Activated naive CD4-positive, alpha-beta T cell treated with Interleukin-2 at 50 U/mL for 16 hours (primary cell): Measurements from ENCODE around the gene ZNF423.

Experiments
- DNase-seq: peaks from one replicate; pipeline ENCODE4 v3.0.0-alpha.2; 2020

The ZNF423 gene

DNA sequence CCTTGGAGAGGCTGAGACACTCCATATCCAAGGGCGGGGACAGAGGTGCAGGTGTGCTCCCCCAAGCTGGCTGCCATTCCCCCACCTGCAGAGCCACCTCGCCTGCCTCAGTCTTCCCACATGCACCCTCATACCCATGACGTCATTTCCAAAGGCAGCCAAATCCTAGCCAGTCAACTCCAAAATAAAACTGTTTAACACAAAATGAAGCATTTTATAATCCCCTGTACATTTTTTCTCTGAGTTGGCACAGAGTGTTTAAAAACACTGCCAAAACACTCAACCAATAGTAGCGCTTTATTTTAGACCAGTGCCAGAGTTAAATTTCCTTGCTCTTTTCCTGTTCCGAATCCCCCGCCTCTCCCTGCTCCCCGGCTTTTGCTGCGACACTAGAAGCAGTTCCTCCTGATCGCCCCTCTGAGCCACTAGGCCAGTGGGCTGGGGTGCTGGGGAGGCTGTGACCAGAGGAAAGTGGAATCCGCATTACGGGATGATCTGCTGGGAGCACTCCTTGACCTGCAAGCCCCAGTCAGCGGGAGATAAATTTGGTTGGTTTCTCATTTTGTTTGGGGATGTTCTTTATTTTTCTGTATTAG is 139.5 kb downstream of the ZNF423 start:
- DNase-seq, result no peak

DNA sequence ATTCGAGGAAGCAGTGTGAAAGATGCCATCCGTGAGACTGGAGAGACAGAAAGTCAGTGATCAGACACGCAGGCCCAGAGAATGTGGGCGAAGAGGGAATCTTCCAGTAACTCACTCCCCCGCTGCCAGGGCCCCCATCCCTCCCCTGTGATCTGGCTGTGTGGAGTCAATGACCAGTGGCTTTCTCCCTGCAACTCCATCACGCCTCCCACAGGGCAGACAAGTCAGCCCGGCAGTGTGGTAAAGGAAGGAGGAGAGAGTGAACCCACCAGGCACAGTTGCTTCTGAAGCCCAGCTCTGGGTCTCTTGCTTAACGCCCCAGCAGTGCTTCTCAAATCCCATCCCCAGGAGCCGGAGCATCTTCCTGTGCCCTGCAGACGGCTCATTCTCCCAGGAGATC is 142.1 kb downstream of the ZNF423 start:
- no peak for DNase-seq

DNA sequence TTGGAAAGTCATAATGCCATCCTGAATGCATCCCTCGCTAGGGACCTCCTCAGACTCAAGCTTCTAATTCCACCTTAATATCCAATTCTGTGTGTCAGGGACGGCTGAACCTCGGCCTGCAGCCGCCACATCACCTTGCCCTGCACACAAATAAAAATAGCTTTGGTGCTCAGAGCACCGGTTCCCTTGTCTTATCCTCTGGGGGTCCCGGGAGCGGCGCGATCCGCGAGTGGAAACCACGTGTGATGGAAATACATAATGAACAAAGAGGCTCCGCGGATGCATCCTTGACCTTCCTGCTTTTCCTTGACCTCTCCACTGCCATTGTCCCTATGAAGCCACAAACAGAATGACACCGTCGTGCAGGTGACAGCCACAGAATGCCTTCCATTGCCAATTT is 143.4 kb downstream of the ZNF423 start:
- no peak for DNase-seq

DNA sequence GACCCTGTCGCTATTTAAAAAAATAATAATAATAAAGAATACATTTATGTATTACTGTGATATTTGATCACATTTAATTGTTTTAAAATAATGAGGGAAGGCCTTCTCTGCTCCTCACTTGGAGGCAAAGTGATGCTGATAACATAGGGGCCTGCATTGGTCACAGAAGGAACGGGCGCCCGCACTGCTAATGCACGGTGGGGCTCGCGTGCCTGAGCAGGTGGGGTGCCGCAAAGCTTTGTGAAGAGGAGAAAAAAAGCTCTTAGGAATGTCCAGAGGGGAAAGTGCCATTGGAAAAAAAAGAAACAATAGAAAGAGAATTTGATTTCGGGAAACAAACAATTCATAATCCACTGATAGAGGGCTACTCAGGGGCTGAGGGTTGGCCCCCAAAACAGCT is 143.8 kb downstream of the ZNF423 start:
- no peak for DNase-seq

DNA sequence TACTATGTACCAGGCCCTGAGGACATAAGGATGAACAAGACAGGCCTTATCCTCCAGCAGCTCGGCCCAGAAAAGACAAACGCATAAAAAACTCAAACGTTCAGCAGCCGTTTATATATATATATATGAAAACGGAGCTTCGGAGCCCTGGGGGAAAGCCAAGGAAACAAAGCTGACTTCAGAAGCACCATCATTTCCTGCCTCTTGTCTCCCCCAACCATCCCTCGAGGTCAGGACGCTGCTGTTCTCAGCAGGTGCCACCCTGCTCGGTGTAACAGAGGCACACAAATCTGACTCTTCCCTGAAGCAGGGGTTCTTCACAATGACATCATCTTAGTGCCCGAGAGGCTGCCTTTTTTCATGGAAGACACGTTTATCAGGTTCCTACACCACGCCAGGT is 146.9 kb downstream of the ZNF423 start:
- no peak for DNase-seq

DNA sequence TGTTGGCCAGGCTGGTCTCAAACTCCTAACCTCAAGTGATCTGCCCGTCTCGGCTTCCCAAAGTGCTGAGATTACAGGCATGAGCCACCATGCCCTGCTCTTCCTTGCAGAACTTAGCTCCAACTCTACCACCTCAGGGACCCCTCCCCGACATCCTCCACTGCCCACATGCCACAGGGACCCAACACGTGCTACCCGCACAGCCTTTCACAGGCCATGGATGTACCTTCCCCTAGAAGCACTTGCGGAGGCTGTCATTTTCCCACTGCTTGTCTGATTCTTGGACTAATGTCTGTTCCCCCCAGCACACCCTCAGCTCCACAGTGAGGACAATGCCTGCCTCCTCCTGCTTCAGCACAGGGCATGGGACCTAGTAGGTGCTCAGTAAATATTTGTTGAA is 147.4 kb downstream of the ZNF423 start:
- DNase-seq, result no peak

DNA sequence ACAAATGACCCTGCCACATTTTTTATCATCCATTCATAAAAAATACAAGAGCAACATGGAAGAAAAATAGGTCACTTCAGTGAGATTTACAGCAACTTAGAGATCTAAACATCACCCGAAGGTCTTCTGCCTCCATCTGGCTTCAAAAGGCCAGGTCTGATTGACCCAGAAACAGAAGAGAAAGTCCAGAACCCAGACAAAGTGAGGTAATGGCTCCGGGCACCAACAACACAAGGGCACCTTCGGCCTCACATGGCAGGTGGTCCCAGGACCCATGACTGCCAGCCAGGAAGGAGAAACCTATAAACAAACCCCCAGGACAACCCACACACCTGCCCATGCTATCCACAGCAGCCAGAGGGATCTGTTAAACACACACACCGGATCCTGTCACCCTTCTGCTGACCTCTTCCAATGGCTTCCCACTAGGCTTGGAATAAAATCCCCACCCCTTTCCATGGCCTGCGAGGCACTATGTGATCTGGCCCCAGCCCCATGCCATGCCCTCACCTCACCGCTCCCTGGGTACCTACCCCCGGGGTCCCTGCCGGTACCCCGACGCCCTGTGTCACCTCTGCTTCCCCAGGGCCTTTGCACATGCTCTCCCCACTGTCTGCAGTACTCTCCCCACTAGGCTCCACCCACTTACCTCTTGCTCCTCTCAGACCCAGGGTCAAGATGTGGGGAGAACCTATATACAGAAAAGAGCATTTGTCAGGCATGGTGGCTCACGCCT is 149.1 kb downstream of the ZNF423 start:
- DNase-seq, result no peak

DNA sequence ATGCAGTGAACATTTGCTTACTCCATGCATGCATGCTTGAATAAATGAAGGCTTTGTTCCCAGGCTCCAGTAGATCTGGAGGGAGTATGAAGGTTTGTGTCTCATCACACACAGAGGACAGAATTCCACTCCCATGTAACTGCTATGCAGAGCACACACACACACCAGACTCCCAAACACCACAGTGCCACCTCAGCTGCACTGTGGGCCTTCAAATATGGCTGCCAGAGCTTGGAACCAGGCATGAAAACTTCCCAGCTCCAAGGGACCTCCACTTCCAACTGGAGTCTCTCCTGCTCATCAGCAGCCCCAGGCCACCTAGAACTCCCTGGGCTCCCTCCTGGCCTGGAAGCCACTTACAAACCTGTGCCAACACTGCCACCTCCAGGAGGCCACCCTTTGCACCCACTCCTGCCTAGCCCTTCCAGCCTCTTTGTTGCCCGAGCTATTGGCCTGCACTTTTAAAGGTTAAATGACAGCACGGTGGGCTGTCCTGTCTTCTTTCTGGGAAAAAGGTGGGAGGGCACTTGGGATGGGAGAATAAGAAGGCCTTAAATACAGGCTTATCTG is 151.2 kb downstream of the ZNF423 start:
- DNase-seq, result no peak

DNA sequence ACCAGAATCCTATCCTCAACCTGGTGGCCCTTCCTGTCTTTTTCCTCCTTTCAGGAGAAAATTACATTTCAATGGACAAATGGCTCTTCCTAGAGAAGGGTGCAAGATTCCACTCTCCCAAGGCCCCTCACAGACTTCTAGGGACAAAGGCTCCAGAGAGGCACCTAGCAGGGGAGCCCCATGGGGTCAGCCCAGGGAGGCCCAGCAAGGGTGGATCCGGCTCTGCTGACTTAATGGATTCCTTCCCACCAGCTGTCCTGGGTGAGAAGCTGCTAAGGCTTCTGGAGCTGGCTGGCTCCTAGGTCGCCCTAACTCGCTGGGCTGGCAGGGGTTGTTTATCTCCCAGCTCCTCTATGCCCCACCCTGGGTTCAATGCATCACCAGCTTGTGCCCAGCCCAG is 152.4 kb downstream of the ZNF423 start:
- DNase-seq, result no peak

DNA sequence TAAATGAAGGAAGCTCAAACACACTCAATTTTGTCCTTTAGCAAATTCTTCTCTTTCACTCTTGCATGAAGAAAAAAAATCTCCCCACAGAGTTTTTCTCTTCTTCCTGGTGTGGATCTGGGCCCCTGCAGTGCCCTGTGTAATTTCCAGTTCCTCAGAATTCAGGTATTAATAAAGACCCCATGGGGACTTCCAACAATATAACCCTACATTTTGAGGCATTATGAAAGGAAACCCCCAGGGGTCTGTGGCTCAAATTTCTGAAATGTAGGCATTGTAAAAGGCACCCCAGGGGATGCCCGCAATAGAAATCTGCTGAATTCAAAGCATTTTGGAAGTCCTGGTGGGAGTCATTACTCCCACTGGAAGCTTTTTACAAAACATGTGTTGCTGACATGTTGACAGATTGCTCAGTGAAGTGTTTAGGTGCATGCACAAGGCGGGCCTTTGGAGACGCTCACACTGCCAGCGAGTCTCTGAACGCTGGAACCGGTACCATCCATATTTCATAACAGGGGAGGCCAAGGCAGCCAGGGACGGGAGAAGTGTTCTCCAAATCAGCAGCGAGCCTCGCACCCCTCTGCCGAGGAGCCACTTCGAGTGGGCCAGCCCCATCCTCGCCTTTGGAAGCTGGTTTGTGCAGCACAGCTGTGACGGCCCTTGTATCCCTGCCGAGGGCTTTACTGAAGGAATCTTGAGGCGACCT is 154.0 kb downstream of the ZNF423 start:
- DNase-seq, result no peak

DNA sequence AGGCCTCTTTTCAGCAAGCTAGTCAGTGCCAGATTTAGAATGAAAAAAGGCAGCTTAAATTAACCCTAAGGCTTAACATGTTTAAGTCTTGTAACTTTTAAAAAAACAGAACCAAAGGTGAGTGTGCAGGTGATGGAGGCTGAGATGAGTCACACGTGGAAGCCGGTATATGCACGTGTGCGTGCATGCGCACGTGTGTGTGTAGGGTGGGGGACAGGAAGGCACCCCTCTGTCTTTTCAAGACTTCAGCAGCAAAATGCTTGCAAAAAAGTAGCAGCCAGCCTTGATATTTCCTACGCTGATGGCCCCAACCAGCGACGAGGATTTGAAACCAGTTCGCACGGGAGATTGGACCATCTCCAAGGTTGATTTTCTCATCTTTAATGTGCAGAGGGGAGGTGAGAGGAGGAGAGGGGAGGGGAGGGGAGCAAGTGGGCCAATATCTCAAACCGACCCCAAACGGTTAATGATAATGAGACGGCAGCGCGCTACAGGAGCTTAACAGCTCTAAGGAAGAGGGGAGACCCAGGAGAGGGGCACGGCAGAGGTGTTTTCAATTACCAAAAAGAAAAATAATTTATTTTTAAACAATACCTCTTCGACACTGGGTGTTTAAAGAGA is 154.7 kb downstream of the ZNF423 start:
- DNase-seq, result no peak

DNA sequence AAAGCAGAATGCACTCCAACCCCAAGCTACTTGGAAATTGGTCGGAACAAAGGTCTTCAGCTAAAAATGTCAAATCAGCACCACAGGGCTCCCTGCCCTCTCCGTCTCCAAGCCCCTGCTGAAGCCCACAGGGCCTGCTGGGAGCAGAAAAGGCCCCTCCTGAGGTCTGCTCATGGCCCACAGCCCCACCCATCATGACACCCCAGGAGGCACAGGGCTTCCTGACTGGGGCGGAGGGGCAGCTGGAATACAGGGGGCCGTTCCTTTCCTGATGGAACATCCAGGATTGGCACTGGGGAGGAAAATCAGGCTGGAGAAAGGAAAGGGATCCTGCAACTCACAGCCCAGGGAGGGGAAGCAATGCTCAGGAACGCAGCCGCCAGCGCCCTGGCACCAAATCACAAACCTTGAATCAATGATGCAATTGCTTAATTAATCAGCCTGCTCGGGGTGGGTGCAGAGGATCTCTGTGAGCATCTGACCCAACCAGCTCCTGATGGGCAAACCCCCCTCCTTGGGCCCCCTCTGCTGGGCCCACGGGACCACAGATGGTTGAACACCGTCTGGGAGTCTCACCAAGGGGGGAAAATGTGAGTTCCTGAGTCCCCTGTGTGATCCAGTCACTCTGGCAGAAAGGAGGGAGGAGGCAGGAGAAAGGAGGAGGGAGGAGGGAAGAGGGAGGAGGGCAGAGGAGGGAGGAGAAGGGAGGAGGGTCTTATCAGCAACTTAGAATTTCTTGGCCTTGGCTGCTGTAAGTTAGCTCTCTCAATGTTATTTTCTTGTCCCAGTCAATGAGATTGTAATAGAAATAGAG is 155.5 kb downstream of the ZNF423 start:
- DNase-seq, result no peak

DNA sequence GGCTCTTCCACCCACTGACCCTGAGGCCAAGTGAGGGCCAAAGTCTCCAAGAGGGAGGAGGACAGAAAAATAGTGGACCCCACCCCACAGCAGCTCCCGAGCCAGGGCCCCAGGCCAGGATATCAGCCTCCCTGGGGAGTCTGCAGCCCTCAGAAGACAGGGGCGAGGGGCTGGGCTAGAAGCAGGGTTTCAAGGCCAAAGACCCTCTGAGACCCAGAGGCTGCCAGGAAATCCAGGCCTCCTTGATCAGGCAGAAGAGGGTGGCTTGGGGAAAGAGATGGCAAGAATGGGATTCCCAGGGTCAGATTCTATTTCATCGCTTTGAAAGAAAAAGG is 156.1 kb downstream of the ZNF423 start:
- no peak for DNase-seq

DNA sequence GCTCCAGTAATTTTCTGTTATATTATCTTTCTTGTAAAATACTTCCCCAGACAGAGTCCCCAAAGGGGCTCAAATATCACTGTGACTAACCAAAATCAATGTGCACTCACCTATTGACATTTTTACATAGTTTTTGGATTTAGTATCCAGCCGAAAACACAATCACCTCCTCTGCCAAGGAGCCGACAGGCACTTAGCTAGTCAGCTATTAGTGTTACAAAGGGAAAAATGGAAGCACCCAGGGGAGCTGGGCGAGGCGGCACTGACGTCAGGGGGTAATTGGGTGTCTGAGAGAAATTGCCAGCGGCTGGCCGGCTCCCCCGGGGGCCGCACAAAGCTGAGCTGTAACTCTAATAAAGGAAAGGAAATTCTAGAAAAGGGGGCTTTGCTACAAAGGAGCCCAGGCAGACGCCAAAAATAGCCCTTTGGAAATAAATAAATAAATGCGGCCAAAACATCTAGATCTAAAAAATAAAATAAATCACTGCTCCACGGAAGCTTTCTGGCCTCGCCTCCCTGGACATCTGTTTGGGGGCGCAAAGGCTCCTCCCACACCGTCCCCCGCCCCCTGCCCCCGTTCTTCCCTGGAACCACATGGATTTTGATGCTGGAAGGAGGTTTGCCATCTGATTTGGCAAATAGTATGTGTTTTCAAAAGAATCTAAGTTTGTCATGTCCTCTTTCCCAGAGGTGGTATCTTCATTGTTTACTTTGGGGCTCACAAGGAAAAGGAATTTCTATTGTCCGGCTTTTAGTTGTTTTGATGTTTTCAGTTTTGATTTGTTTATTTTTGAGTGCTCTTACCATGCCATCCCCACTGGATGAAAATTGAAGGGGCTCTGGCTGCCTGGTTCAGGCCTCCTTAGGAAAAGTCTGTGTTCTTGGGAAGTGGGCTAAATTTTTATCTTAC is 156.7 kb downstream of the ZNF423 start:
- DNase-seq, result no peak

DNA sequence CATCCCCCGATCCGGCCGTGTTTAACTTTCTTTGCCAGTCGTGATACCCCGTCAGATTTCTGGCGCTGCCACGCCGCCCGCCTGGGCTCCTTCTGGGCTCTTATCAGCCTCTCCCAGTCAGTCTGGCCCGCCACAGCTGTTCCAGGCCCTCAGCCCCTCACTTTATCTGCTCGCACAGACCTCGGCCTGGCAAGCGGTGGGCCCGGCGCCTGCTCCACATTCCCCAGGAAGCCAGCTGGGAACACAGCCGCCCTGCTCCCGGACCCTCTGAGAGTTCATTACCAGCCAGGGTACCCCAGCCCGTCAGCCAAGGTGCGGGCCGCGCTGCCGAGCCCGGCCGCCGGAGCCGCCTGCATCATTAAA is 157.5 kb downstream of the ZNF423 start:
- DNase-seq, result no peak

DNA sequence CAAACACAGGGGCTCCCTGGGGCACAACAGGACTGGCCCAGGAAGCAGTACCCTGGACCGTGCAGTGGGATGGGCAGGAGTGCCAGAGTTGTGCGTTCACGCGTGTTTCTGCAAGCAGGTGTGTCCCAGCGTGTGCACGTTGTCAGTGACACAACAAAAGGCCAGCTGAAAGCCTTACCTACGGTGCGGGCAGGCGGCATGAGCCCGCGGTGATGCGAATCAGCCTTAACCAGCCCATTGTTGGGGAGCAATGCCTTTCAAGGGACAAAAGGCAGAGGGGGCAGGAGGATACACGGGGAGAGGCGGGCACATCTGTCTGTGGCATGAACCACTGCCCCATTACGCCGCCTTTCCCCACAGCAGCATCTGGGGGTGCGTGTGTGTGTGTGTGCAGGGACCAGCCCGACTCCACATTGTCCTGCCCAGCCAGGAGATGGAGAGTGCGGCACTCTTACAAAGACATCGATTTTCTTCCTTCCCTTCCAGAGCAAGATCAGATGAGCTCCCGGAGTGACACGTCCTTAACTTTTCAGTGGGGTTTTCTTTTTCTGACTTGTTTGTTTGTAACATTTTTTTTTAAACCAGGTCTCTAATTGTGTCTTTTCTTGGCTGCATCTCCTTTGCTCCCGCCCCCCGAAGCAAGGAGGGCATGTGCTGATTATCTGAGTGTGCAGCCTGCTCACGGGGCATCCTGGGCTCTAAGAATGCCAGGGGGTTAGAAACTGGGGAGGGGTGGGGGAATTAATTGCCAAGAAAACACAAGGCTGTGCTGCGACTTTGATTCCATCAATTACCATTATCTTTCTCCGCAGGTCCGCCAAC is 158.1 kb downstream of the ZNF423 start:
- no peak for DNase-seq

DNA sequence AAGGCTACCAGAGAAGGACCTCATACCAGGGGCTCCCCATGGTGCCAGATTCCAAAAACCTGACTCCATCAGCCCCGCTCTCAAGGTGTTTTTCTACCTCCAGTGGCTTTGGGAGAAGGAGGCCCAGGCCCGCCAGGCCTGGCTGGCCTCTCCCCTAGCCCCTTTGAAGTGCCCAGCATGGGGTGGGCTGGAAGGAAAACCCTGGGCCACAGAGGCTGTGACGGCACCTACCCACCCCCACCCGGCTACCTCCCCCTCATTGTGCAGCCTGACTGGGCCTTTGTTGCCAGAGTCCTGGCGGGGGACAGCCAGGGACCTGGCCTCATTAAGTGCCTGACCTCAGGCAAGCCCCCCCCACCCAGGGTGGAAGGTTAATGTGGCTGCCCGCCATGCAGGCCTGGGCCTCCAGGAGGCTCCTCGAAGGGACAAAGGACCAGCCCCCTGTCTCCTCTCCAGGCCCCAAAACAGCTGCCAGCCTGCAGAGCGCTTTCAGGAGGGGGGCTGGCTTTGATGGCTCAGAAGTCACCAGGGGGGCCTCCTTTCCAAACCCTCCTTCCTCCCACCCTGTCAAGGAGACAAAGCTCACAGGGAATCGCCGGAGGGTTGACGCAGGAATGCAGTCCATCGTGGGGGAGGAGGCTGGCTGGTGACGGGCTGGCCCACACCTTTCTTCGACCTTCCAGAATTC is 159.4 kb downstream of the ZNF423 start:
- DNase-seq, result no peak

DNA sequence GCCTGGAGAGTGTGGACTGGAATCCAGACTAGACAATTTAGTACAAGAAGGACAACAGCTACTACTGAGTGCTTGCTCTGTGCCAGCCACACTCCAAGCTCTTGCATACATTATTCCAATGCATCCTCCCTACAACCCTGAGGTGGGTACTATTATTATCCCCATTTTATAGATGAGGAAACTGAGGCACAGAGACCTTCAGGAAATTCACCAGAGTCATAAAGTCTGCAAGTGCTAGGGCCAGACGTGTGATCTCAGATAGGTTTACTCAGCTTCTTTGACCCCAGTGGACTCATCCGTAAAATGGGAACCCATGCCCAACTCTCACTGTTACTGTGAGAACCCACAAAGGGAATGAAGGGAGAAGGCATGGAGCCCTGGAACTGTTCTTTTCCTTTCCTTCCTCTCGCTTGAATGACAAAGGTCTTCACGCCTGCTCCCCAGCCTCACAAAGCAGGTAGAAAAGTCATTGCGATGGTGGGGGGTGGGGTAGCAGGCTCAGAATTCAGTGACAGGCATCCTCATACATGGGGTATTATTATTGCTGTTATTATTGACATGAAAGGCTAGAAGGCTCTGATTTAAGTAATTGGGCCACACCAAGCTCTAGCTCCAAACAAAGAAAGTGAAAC is 160.0 kb downstream of the ZNF423 start:
- DNase-seq, result no peak

DNA sequence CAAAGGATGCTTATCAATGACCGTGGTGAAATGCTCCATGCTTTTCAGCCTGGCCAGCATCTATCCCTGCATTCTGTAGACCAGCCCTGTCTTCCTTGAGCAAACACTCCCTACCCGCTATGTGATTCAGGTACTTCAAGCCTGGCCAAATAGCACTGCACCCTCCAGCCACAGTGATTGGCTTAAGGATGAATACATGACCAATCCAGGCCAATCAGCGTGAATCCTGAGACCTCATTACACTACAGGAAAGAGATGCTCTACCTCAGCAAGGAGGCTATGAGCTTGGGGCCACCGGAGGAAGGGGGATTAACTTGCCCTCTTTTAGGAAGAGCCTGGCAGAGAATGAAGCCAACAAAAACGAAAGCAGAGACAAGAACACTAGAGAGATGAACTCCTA is 162.5 kb downstream of the ZNF423 start:
- no peak for DNase-seq

DNA sequence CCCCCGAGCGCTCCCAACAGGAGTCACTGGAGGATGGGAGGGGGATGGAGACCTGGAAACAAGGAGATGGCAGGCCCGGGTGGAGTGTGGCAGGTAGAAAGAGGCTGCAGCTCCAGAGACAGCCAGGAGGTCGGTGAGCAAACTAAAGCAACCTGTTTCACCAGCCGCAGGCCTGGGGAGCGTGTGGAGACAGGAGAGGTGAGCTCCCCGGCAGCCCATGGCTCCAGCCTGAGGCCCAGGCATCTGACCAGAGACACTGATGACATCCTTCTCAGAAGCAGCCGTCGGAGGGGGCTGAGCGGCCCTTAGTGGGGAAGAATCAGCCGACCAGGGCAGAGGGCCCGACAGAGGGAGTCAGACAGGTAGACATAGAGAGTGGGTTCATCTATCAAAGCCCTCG is 165.1 kb downstream of the ZNF423 start:
- DNase-seq, result no peak
